HepG2 (cell line): Measurements from ENCODE around the gene HLA-F. TPM values are rescaled to one million over a fixed set of nuclear protein-coding genes. Genes with fewer than 3 reads are reported as not detected.

Experiments used
- FOXK2 ChIP-seq: fragments of 450-650 bp; IDR thresholded peaks from 2 replicates; pipeline ENCODE4 v1.6.1; 2016
- HOXA7 ChIP-seq: sonication (generic); formaldehyde crosslinking; IDR thresholded peaks from 2 replicates; pipeline ENCODE4 v1.8.1; 2022; ENCODE audit warnings: mild to moderate bottlenecking, missing genetic modification reagents, moderate library complexity
- HOXA9 ChIP-seq: sonication (generic); formaldehyde crosslinking; IDR thresholded peaks from 2 replicates; pipeline ENCODE4 v1.8.1; 2022; ENCODE audit warnings: missing genetic modification reagents, mild to moderate bottlenecking, moderate library complexity, borderline replicate concordance
- IRF1 ChIP-seq: sonication (generic); formaldehyde crosslinking; IDR thresholded peaks from 2 replicates; pipeline ENCODE4 v1.4.0; 2020; ENCODE audit warnings: low read depth, mild to moderate bottlenecking, missing genetic modification reagents
- MEIS2 ChIP-seq: sonication (generic); formaldehyde crosslinking; IDR thresholded peaks from 2 replicates; pipeline ENCODE4 v1.9.0; 2021; ENCODE audit warnings: mild to moderate bottlenecking, missing genetic modification reagents
- NBN ChIP-seq: fragments of 450-650 bp; conservative IDR thresholded peaks from 2 replicates; pipeline ENCODE4 v1.6.1; 2017
- PHB2 ChIP-seq: fragments of 450-650 bp; IDR thresholded peaks from 2 replicates; pipeline ENCODE4 v1.6.1; 2018; ENCODE audit not compliant: partially characterized antibody
- RAD51 ChIP-seq: fragments of 450-650 bp; IDR thresholded peaks from 2 replicates; pipeline ENCODE4 v1.6.1; 2016; ENCODE audit warnings: borderline replicate concordance
- RFXAP ChIP-seq: sonication (generic); formaldehyde crosslinking; IDR thresholded peaks from 2 replicates; pipeline ENCODE4 v1.4.0; 2020; ENCODE audit warnings: missing genetic modification reagents, borderline replicate concordance
- TEAD2 ChIP-seq: sonication (generic); formaldehyde crosslinking; IDR thresholded peaks from 2 replicates; pipeline ENCODE4 v1.9.0; 2021; ENCODE audit warnings: missing genetic modification reagents
- YY1 ChIP-seq: IDR thresholded peaks from 2 replicates; pipeline ENCODE4 v1.6.1; 2011; ENCODE audit warnings: low read length, low read depth, moderate library complexity, mild to moderate bottlenecking; ENCODE audit not compliant: insufficient read depth, insufficient replicate concordance
- ZFP1 ChIP-seq: IDR thresholded peaks from 2 replicates; pipeline ENCODE4 v1.6.1; 2016
- ZNF207 ChIP-seq: fragments of 450-650 bp; IDR thresholded peaks from 2 replicates; pipeline ENCODE4 v1.6.1; 2016; ENCODE audit warnings: antibody characterized with exemption, borderline replicate concordance
- ZNF264 ChIP-seq: sonication (generic); formaldehyde crosslinking; IDR thresholded peaks from 2 replicates; pipeline ENCODE4 v1.4.0; 2020; ENCODE audit warnings: missing genetic modification reagents
- ZNF3 ChIP-seq: IDR thresholded peaks from 2 replicates; pipeline ENCODE4 v1.7.0; 2017; ENCODE audit warnings: inconsistent platforms
- ZNF562 ChIP-seq: sonication (generic); formaldehyde crosslinking; IDR thresholded peaks from 2 replicates; pipeline ENCODE4 v1.8.0; 2022; ENCODE audit warnings: missing genetic modification reagents, borderline replicate concordance
- ZNF572 ChIP-seq: sonication (generic); formaldehyde crosslinking; IDR thresholded peaks from 2 replicates; pipeline ENCODE4 v1.5.1; 2020; ENCODE audit warnings: mild to moderate bottlenecking, missing genetic modification reagents
- ZNF646 ChIP-seq: sonication (generic); formaldehyde crosslinking; IDR thresholded peaks from 2 replicates; pipeline ENCODE4 v1.9.0; 2021; ENCODE audit warnings: mild to moderate bottlenecking, missing genetic modification reagents
- ZNF678 ChIP-seq: sonication (generic); formaldehyde crosslinking; IDR thresholded peaks from 2 replicates; pipeline ENCODE4 v1.4.0; 2020; ENCODE audit warnings: mild to moderate bottlenecking, missing genetic modification reagents
- ZZZ3 ChIP-seq: sonication (generic); formaldehyde crosslinking; IDR thresholded peaks from 2 replicates; pipeline ENCODE4 v1.4.0; 2020; ENCODE audit warnings: missing genetic modification reagents, mild to moderate bottlenecking, borderline replicate concordance
- polyA plus RNA-seq, 8 experiments: library from polyadenylated mRNA; depleted of rRNA in 3 of 8; stranded (reverse) in 7 of 8; unstranded in 1 of 8; fragments of >200 nt; fragmentation: Illumina TruSeq in 4 of 8; extraction: Trizol in 4 of 8; gene quantifications; 2 replicates each; pipeline versions ENCODE4 v1.2.1 to v1.2.3, GENCODE V29; 2011 to 2016; ENCODE audit warnings: low read depth in 4 of 8, missing spikeins in 1 of 8, mixed read lengths in 1 of 8; ENCODE audit not compliant: insufficient read depth in 1 of 8
- total RNA-seq, 5 experiments: library from RNA; depleted of rRNA; stranded (reverse); fragments of >200 nt; fragmentation: Illumina TruSeq; extraction: Trizol; gene quantifications; 2 replicates each; pipeline ENCODE4 v1.2.3, GENCODE V29; 2016; ENCODE audit warnings: low read depth in 1 of 5

Gene HLA-F
- total and polyA plus RNA-seq, 2 of the 13 experiments (the other 11 are each of a cell fraction or from before 2014, with no cell fraction given): 6.0 to 6.1 TPM

GRCh38 chr6:29752451-29753308 is 29.4 kb downstream of the HLA-F start (continued):
- TF ChIP-seq ZNF646: no peak
- no peak for TF ChIP-seq TEAD2 (CRISPR knock-in tag)
- TF ChIP-seq RAD51: no peak
- TF ChIP-seq HOXA7 (CRISPR knock-in tag): no peak
- no peak for TF ChIP-seq ZNF264 (CRISPR knock-in tag)
- TF ChIP-seq ZNF572 (CRISPR knock-in tag): peak; percentile 59; the same call in 1 of the 2 replicates
- no peak for TF ChIP-seq IRF1 (CRISPR knock-in tag)
- no peak for TF ChIP-seq ZNF562
- no peak for TF ChIP-seq NBN
- peak; percentile 41; the same call in 1 of the 2 replicates for TF ChIP-seq MEIS2 (CRISPR knock-in tag)
- TF ChIP-seq HOXA9 (CRISPR knock-in tag): no peak
- TF ChIP-seq ZZZ3: no peak
- no peak for TF ChIP-seq ZNF3 (CRISPR knock-in tag)
- TF ChIP-seq ZNF207: no peak
- 0 out of 2 replicates have a peak, but pooled peaks have one; percentile 15 for TF ChIP-seq ZFP1 (CRISPR knock-in tag)
- TF ChIP-seq RFXAP (CRISPR knock-in tag): peak; percentile 75; the same call in 1 of the 2 replicates
- TF ChIP-seq ZNF678: no peak
- no peak for TF ChIP-seq PHB2
- TF ChIP-seq YY1: peak; percentile 47
- TF ChIP-seq FOXK2: no peak
